Hematopoietic multipotent progenitor cell treated with erythropoietin and hydrocortisone succinate and interleukin-3 and kit ligand, for 17 days (in vitro differentiated cells): Measurements from ENCODE around the gene MCOLN2.
"Not testable (repeated sequence)": the region's sequence is repeated elsewhere in the genome, so short reads cannot be mapped to it uniquely, and the experiment has no call there.

Experiments
- DNase-seq: peaks from one replicate; pipeline ENCODE4 v3.0.0-alpha.2; 2015; ENCODE audit warnings: low spot score

The MCOLN2 gene

GRCh38 chr1:84996846-84997666 is at the start of gene MCOLN2:
Gene MCOLN2, minus strand, starts transcription at chr1:84997113. Its CDS starts 241 bp downstream, at chr1:84996872.
- DNase-seq: no peak

GRCh38 chr1:85042413-85042812 is 45.5 kb upstream of the MCOLN2 start:
- no peak for DNase-seq

GRCh38 chr1:85041793-85042192 is 44.9 kb upstream of the MCOLN2 start:
- DNase-seq: no peak

- no peak for DNase-seq
Measured at GRCh38 chr1:85033221-85033620, 36.3 kb upstream of the MCOLN2 start.

- DNase-seq: no peak
Measured at GRCh38 chr1:85030536-85030935, 33.6 kb upstream of the MCOLN2 start.

GRCh38 chr1:85028151-85028550 is 31.2 kb upstream of the MCOLN2 start:
- no peak for DNase-seq

GRCh38 chr1:85027242-85027983 is 30.5 kb upstream of the MCOLN2 start:
- no peak for DNase-seq

- DNase-seq: no peak
Measured at GRCh38 chr1:85025940-85026339, 29.0 kb upstream of the MCOLN2 start.

- no peak for DNase-seq
Measured at GRCh38 chr1:85024736-85025135, 27.8 kb upstream of the MCOLN2 start.

GRCh38 chr1:85022700-85023099 is 25.8 kb upstream of the MCOLN2 start:
- DNase-seq: no peak

GRCh38 chr1:85019994-85020393 is 23.1 kb upstream of the MCOLN2 start:
- no peak for DNase-seq

GRCh38 chr1:85015826-85016225 is 18.9 kb upstream of the MCOLN2 start:
- no peak for DNase-seq

- DNase-seq: not testable (repeated sequence)
Measured at GRCh38 chr1:85005641-85006040, 8.7 kb upstream of the MCOLN2 start.

GRCh38 chr1:85001742-85002141 is 4.8 kb upstream of the MCOLN2 start:
- no peak for DNase-seq

- DNase-seq: no peak
Measured at GRCh38 chr1:84998642-84999280, 1.8 kb upstream of the MCOLN2 start.

- no peak for DNase-seq
Measured at GRCh38 chr1:84997667-84998600, 1.0 kb upstream of the MCOLN2 start.

GRCh38 chr1:84995484-84996334 is 1.2 kb downstream of the MCOLN2 start:
- DNase-seq: no peak

GRCh38 chr1:84991097-84991920 is 5.6 kb downstream of the MCOLN2 start:
- no peak for DNase-seq

GRCh38 chr1:84988588-84988987 is 8.3 kb downstream of the MCOLN2 start:
- no peak for DNase-seq

- not testable (repeated sequence) for DNase-seq
Measured at GRCh38 chr1:84986561-84986960, 10.4 kb downstream of the MCOLN2 start.
